Measurements from ENCODE around the gene MRPS22. TPM values are rescaled to one million over a fixed set of nuclear protein-coding genes. Genes with fewer than 3 reads are reported as not detected.

MRPS22 gene
- total and polyA plus RNA-seq, 2 of the 8 experiments (the other 6 are each of a cell fraction or from before 2014, with no cell fraction given), result 28.3 to 45.8 TPM

DNA sequence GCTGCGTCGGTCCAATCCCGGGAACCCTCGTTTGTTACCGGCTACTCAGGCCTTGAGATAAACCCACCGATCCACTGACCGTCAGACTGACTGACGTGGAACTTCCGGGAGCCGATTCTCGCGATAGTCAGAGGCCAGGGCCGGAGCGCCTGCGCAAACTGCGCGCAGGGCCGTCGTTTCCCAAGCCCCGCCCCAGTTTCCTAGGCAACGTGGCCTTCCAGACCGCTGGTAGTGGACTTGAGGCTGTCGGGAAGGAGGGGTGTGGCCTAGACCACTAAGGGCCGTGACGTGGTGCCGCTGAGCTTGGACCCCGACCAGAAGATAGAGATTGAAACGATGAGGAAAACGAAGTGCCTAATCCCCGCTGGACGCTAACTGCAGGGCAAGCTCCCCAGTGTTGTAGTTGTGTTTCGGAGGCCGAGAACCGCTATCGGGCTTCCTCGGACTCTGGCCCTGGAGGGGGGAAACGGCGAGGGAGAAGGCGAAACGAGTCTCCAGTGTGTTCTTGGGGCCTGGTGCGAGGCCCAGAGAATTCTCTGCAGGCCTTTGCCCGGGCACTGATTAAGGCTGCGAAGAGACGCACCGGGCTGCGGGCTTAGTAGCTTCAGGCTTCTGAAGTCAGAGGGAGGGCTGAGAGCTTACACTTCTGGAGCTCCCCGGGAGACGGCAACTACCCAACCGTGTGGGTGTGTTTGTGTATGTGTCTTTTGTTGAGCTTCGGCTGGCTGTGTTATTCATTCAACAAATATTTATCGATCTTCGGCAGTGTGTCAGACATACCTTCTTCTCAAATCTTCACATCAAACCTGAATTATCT is 45.9 kb downstream of the MRPS22 start, which contains the start of gene COPB2:
Gene COPB2, minus strand, starts transcription at position 96 of the 817 bp plus-strand sequence. CDS start 97 bp downstream, outside the sequence.
- Histone ChIP-seq H2BK5ac (ENCODE audit: low read depth, low read length) (peak within 1 kb of the TSS; percentile 93), H2BK120ac (replicated peaks; ENCODE audit: low read depth, low read length) (no peak within 1 kb of the TSS), H4K5ac (ENCODE audit: insufficient read length, low read depth, low read length) (peak within 1 kb of the TSS; percentile 74), H3K9ac (replicated peaks in 1 of 4; ENCODE audit: extremely low read depth in 1 of 4, low read depth in 3 of 4, low read length in 3 of 4) (peak within 1 kb of the TSS; percentile 75 to 96 (median 94)), H3K4me3 (ENCODE audit: extremely low read depth in 1 of 4, insufficient read depth in 2 of 4, low read depth in 3 of 4, low read length in 4 of 4) (peak within 1 kb of the TSS; percentile 87 to 98 (median 92)), H3K27me3 (replicated peaks in 1 of 4; ENCODE audit: control insufficient read depth in 3 of 4, extremely low read depth in 1 of 4, insufficient read depth in 3 of 4, low read length in 3 of 4) (no peaks in the 10 kb centered on the region), H3K18ac (ENCODE audit: extremely low read depth, low read length) (peak within 1 kb of the TSS; percentile 88; the same call in 1 of the 2 replicates), H3K27ac (ENCODE audit: low read depth, low read length) (peak within 1 kb of the TSS; percentile 95), H3K4ac (replicated peaks; ENCODE audit: insufficient read length, low read depth, low read length) (no peak within 1 kb of the TSS), H3K14ac (ENCODE audit: insufficient read length) (no peak within 1 kb of the TSS), H2BK15ac (ENCODE audit: low read length) (no peak within 1 kb of the TSS), H4K20me1 (replicated peaks in 1 of 2; ENCODE audit: control insufficient read depth in 1 of 2, insufficient read depth in 2 of 2, low read length in 2 of 2) (peaks cover 2 to 3% of the 10 kb centered on the region in 2 experiments), H4K8ac (ENCODE audit: extremely low read depth, insufficient read depth, low read length) (peak within 1 kb of the TSS; percentile 97; the same call in 1 of the 2 replicates), H2AFZ (ENCODE audit: low read length) (peak within 1 kb of the TSS; percentile 91), H2BK12ac (ENCODE audit: low read depth, low read length) (no peak within 1 kb of the TSS), H3K56ac (replicated peaks; ENCODE audit: insufficient read length, low read depth, low read length) (peak within 1 kb of the TSS; percentile 20), H3K23me2 (ENCODE audit: low read depth, low read length) (0 out of 2 replicates have a peak, but pooled peaks cover 2% of the 10 kb centered on the region), H2AK5ac (ENCODE audit: low read depth, low read length) (no peak within 1 kb of the TSS), H2BK20ac (ENCODE audit: low read length) (no peak within 1 kb of the TSS), H3K23ac (ENCODE audit: insufficient read length) (no peak within 1 kb of the TSS), H3K79me1 (ENCODE audit: low read depth, low read length) (no peaks in the 10 kb centered on the region), H3K4me1 (replicated peaks in 1 of 4; ENCODE audit: control insufficient read depth in 3 of 4, insufficient read depth in 4 of 4, low read length in 3 of 4) (no peaks in the 10 kb centered on the region), H4K91ac (replicated peaks; ENCODE audit: insufficient read length, low read length) (peak within 1 kb of the TSS; percentile 38), H3K79me2 (ENCODE audit: control insufficient read depth in 1 of 2, insufficient read depth in 2 of 2, low read length in 2 of 2) (peaks cover 6 to 53% of the 10 kb centered on the region in 2 experiments; a peak in 3 of 4 replicates), H3K36me3 (ENCODE audit: control insufficient read depth in 2 of 4, insufficient read depth in 4 of 4, low read length in 3 of 4) (no peaks in the 10 kb centered on the region), H3K9me3 (ENCODE audit: insufficient read depth in 2 of 2, low read depth in 1 of 2, low read length in 1 of 2) (no peaks in the 10 kb centered on the region), H3K4me2 (ENCODE audit: insufficient read depth in 1 of 2, low read depth in 2 of 2, low read length in 2 of 2) (peak within 1 kb of the TSS; percentile 60 to 76)
- CTCF ChIA-PET (ENCODE audit: partially characterized antibody), result interaction anchor here (1.0 to 1.5 kb wide), 4 partner anchors 36 to 453 kb away, joined by 3 to 4 read pairs (median 3); no protein-coding TSS in a partner anchor
- POLR2A ChIA-PET (ENCODE audit: partially characterized antibody), result interaction anchor here (0.8 to 1.5 kb wide), 7 partner anchors 9 to 145 kb away, joined by 3 to 7 read pairs (median 5); partner anchors contain the start of gene MRPS22
- peak; percentile 78 for FAIRE-seq
- 3% methylated on average over 52 of the region's 52 CpGs; no CpG with 5 or more reads in 1 of the 2 experiments for WGBS, 2 experiments (ENCODE audit: extremely low coverage in 1 of 2, insufficient coverage in 1 of 2, insufficient read length in 1 of 2, insufficient replicate concordance in 2 of 2, low coverage in 1 of 2, low lambda C conversion rate in 2 of 2, missing lambda C conversion rate in 1 of 2)
- peak; percentile 96 to 100 for DNase-seq (ENCODE audit: low read depth in 1 of 2, low spot score in 2 of 2)
- TF ChIP-seq, protein P1, sequence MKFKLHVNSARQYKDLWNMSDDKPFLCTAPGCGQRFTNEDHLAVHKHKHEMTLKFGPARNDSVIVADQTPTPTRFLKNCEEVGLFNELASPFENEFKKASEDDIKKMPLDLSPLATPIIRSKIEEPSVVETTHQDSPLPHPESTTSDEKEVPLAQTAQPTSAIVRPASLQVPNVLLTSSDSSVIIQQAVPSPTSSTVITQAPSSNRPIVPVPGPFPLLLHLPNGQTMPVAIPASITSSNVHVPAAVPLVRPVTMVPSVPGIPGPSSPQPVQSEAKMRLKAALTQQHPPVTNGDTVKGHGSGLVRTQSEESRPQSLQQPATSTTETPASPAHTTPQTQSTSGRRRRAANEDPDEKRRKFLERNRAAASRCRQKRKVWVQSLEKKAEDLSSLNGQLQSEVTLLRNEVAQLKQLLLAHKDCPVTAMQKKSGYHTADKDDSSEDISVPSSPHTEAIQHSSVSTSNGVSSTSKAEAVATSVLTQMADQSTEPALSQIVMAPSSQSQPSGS (IDR thresholded peaks at IDR 0.05; ENCODE audit: low read length), result no peak
- TF ChIP-seq TEAD4 (IDR thresholded peaks at IDR 0.05; ENCODE audit: low read depth, low read length) (no peak), ATF3 (IDR thresholded peaks at IDR 0.05; ENCODE audit: insufficient read depth, low read depth, low read length) (no peak), POU5F1 (IDR thresholded peaks at IDR 0.05; ENCODE audit: low read depth, low read length) (no peak), TAF1 (IDR thresholded peaks at IDR 0.05; ENCODE audit: low read depth, low read length) (peak; percentile 75), CHD2 (IDR thresholded peaks at IDR 0.05; ENCODE audit: low read length) (peak; percentile 99), SP2 (IDR thresholded peaks at IDR 0.05; ENCODE audit: low read length) (no peak), GTF2F1 (IDR thresholded peaks at IDR 0.05; ENCODE audit: borderline replicate concordance, low read depth, low read length) (no peak), EGR1 (IDR thresholded peaks at IDR 0.05; ENCODE audit: borderline replicate concordance, low read depth, low read length) (no peak), SRF (IDR thresholded peaks at IDR 0.05; ENCODE audit: low read depth, low read length) (no peak)

Data from H1 (cell line).